Measurements from ENCODE around the gene ZNF814. TPM values are rescaled to one million over a fixed set of nuclear protein-coding genes. Genes with fewer than 3 reads are reported as not detected.
"Not testable (repeated sequence)": the region's sequence is repeated elsewhere in the genome, so short reads cannot be mapped to it uniquely, and the experiment has no call there.

The ZNF814 gene
- total RNA-seq, 1 donor from 2014 or later = 12.3 TPM

GRCh38 chr19:57888107-57888559 is 704 bp downstream of the ZNF814 start:
- Histone ChIP-seq H3K27me3 (no peaks in the 10 kb centered on the region), H3K4me3 (peak overlapping the region; percentile 75), H3K36me3 (no peaks in the 10 kb centered on the region), H3K9me3 (peaks cover 3% of the 10 kb centered on the region), H3K27ac (peak overlapping the region; percentile 79), H3K4me1 (peaks cover 4% of the 10 kb centered on the region)
- intact Hi-C loops (cut with DNase I) = no loop called here
- no peak for TF ChIP-seq CTCF (IDR thresholded peaks at IDR 0.05)
- DNase-seq (no peak), ATAC-seq (no peak)

GRCh38 chr19:57887195-57887941 is 1.5 kb downstream of the ZNF814 start:
- H3K36me3 ChIP-seq = no peaks in the 10 kb centered on the region
- H3K27ac ChIP-seq = no peak overlapping the region
- H3K4me1 ChIP-seq = peaks cover 4% of the 10 kb centered on the region
- peaks cover 3% of the 10 kb centered on the region for H3K9me3 ChIP-seq
- no peak for TF ChIP-seq CTCF (IDR thresholded peaks at IDR 0.05)
- H3K4me3 ChIP-seq = peak overlapping the region; percentile 75
- ATAC-seq (no peak), DNase-seq (no peak)
- H3K27me3 ChIP-seq = no peaks in the 10 kb centered on the region
- intact Hi-C loops (cut with DNase I) = no loop called here

- ATAC-seq (no peak), DNase-seq (no peak)
- Histone ChIP-seq H3K36me3 (no peaks in the 10 kb centered on the region), H3K4me3 (no peak overlapping the region), H3K27me3 (no peaks in the 10 kb centered on the region), H3K4me1 (peaks cover 4% of the 10 kb centered on the region), H3K27ac (no peak overlapping the region), H3K9me3 (peaks cover 3% of the 10 kb centered on the region)
- intact Hi-C loops (cut with DNase I) = no loop called here
- TF ChIP-seq CTCF (IDR thresholded peaks at IDR 0.05) = no peak
These were observed 2.8 kb downstream of the ZNF814 start for GRCh38 chr19:57886046-57886445.

GRCh38 chr19:57873883-57874799 is 14.7 kb downstream of the ZNF814 start:
- intact Hi-C loops (cut with DNase I); H3K4me3 ChIP-seq; ATAC-seq: not testable (repeated sequence)

DNA sequence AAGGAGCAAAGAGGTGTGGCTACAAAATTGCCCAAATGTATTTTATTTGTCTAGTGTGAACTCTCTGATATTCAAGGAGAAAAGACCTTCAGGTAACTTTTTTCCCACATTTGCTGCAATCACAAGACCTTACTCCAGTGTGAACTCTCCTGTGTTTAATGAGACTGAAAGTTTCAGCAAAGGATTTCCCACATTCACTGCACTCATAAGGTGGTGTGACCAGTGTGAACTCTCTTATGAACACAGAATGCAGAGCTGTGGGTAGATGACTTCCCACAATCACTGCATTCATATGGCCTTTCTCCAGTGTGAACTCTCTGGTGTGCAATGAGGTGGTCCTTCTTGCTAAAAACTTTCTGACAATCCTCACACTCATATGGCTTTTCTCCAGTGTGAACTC is 16.4 kb downstream of the ZNF814 start:
- H3K9me3 ChIP-seq = peaks cover 56% of the 10 kb centered on the region
- no peak overlapping the region for H3K27ac ChIP-seq
- intact Hi-C loops (cut with DNase I) = no loop called here
- H3K4me3 ChIP-seq = no peak overlapping the region
- no peak for TF ChIP-seq CTCF (IDR thresholded peaks at IDR 0.05)
- H3K4me1 ChIP-seq = no peaks in the 10 kb centered on the region
- ATAC-seq (no peak), DNase-seq (no peak)
- no peaks in the 10 kb centered on the region for H3K27me3 ChIP-seq
- H3K36me3 ChIP-seq = peaks cover 10% of the 10 kb centered on the region

More at GRCh38 chr19:57873883-57874799, 14.7 kb downstream of the ZNF814 start:
- H3K27ac ChIP-seq, H3K36me3 ChIP-seq, H3K27me3 ChIP-seq, H3K4me1 ChIP-seq, DNase-seq: not testable (repeated sequence)
- H3K9me3 ChIP-seq = peaks cover 51% of the 10 kb centered on the region

- no peak for ATAC-seq
- no peak for DNase-seq
These were observed 18.6 kb downstream of the ZNF814 start for GRCh38 chr19:57870225-57870624.

DNA sequence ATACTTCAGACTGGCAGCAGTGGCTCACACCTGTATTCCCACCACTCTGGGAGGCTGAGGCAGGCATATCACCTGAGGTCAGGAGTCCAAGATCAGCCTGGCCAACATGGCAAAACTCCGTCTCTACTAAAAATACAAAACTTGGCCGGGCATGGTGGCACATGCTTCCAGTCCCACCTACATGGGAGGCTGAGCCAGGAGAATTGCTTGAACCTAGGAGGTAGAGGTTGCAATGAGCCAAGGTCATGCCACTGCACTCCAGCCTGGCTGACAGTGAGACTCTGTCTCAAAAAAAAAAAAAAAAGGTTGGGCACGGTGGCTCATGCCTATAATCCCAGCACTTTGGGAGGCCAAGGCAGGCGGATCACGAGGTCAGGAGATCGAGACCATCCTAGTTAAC is 19.2 kb downstream of the ZNF814 start:
- intact Hi-C loops (cut with DNase I); DNase-seq; H3K27me3 ChIP-seq; H3K27ac ChIP-seq; H3K4me3 ChIP-seq; H3K4me1 ChIP-seq; ATAC-seq: not testable (repeated sequence)
- H3K9me3 ChIP-seq = peaks cover 55% of the 10 kb centered on the region
- peaks cover 31% of the 10 kb centered on the region for H3K36me3 ChIP-seq

More at GRCh38 chr19:57870225-57870624, 18.6 kb downstream of the ZNF814 start:
- Histone ChIP-seq H3K27ac (no peak overlapping the region), H3K27me3 (no peaks in the 10 kb centered on the region), H3K4me1 (no peaks in the 10 kb centered on the region), H3K9me3 (peaks cover 56% of the 10 kb centered on the region), H3K36me3 (peaks cover 26% of the 10 kb centered on the region), H3K4me3 (no peak overlapping the region)
- intact Hi-C loops (cut with DNase I) = no loop called here
- no peak for TF ChIP-seq CTCF (IDR thresholded peaks at IDR 0.05)

All from upper lobe of right lung (tissue), 1 donor.